Loucy (cell line): Measurements from ENCODE around the gene MYH6.
"Not testable (repeated sequence)": the region's sequence is repeated elsewhere in the genome, so short reads cannot be mapped to it uniquely, and the experiment has no call there.

ENCODE experiments used
- H2AFZ ChIP-seq: fragments of 200-600 bp; sonication (generic); 2 replicates; pipeline ENCODE4 v1.6.0; 2016; ENCODE audit warnings: antibody characterized with exemption, mild to moderate bottlenecking, low read length, moderate library complexity
- H3F3A ChIP-seq: fragments of 200-600 bp; 2 replicates; pipeline ENCODE4 v1.6.0; 2016; ENCODE audit warnings: antibody characterized with exemption, low read depth, mild to moderate bottlenecking
- H3K27me3 ChIP-seq: fragments of 200-600 bp; sonication (generic); 2 replicates; pipeline ENCODE4 v1.6.1; 2014; ENCODE audit warnings: low read length, mild to moderate bottlenecking; ENCODE audit not compliant: insufficient read depth, poor library complexity, severe bottlenecking
- H3K36me3 ChIP-seq: fragments of 200-600 bp; sonication (generic); 2 replicates; pipeline ENCODE4 v1.6.1; 2016; ENCODE audit warnings: low read length; ENCODE audit not compliant: insufficient read depth
- H3K4me1 ChIP-seq: fragments of 200-600 bp; sonication (generic); 2 replicates; pipeline ENCODE4 v1.5.1; 2014; ENCODE audit warnings: low read length, mild to moderate bottlenecking; ENCODE audit not compliant: insufficient read depth, poor library complexity, severe bottlenecking
- H3K4me2 ChIP-seq: fragments of 200-600 bp; sonication (generic); 2 replicates; pipeline ENCODE4 v1.6.0; 2014; ENCODE audit warnings: antibody characterized with exemption, low read length, low read depth, mild to moderate bottlenecking; ENCODE audit not compliant: poor library complexity, severe bottlenecking
- H3K4me3 ChIP-seq: fragments of 200-600 bp; sonication (generic); 2 replicates; pipeline ENCODE4 v1.5.1; 2014; ENCODE audit warnings: low read length, mild to moderate bottlenecking, mixed read lengths; ENCODE audit not compliant: poor library complexity, severe bottlenecking
- H3K79me2 ChIP-seq: fragments of 200-600 bp; sonication (generic); 2 replicates; pipeline ENCODE4 v1.6.1; 2014; ENCODE audit warnings: low read length; ENCODE audit not compliant: insufficient read depth
- H3K9ac ChIP-seq: fragments of 200-600 bp; sonication (generic); 2 replicates; pipeline ENCODE4 v1.6.0; 2014; ENCODE audit warnings: mild to moderate bottlenecking, low read depth, low read length, moderate library complexity; ENCODE audit not compliant: poor library complexity, severe bottlenecking
- H3K9me2 ChIP-seq: fragments of 200-600 bp; sonication (generic); replicated peaks from 2 replicates; pipeline ENCODE4 v1.6.1; 2016; ENCODE audit warnings: low read depth, low read length, mixed read lengths
- H3K9me3 ChIP-seq: fragments of 200-600 bp; sonication (generic); 2 replicates; pipeline ENCODE4 v1.6.1; 2014; ENCODE audit warnings: mild to moderate bottlenecking, antibody characterized with exemption, low read length, low read depth; ENCODE audit not compliant: insufficient read depth
- H4K20me1 ChIP-seq: fragments of 200-600 bp; sonication (generic); 2 replicates; pipeline ENCODE4 v1.6.0; 2014; ENCODE audit warnings: antibody characterized with exemption, low read length, mild to moderate bottlenecking; ENCODE audit not compliant: insufficient read depth, poor library complexity, severe bottlenecking
- CTCF ChIP-seq: fragments of 200-600 bp; sonication (generic); conservative IDR thresholded peaks from 2 replicates; pipeline ENCODE4 v1.5.1; 2014; ENCODE audit warnings: mild to moderate bottlenecking, antibody characterized with exemption, low read length
- EZH2phosphoT487 ChIP-seq: fragments of 200-600 bp; IDR thresholded peaks from 2 replicates; pipeline ENCODE4 v1.6.1; 2018; ENCODE audit warnings: antibody characterized with exemption, mild to moderate bottlenecking, moderate library complexity, borderline replicate concordance

The MYH6 gene

GRCh38 chr14:23402296-23403138 lies 5.6 kb downstream of the MYH6 start:
- TF ChIP-seq CTCF, result no peak
- TF ChIP-seq EZH2phosphoT487, result no peak
- no peaks in the 10 kb centered on the region for H3K9me3 ChIP-seq
- H3K4me1 ChIP-seq, result no peaks in the 10 kb centered on the region
- no peaks in the 10 kb centered on the region for H3K79me2 ChIP-seq
- H3K27me3 ChIP-seq, result no peaks in the 10 kb centered on the region
- no peak overlapping the region for H3K9ac ChIP-seq
- no peak overlapping the region for H3K4me2 ChIP-seq
- H3K9me2 ChIP-seq, result no peaks in the 10 kb centered on the region
- no peaks in the 10 kb centered on the region for H3F3A ChIP-seq
- no peak overlapping the region for H2AFZ ChIP-seq
- no peaks in the 10 kb centered on the region for H4K20me1 ChIP-seq
- no peak overlapping the region for H3K4me3 ChIP-seq
- H3K36me3 ChIP-seq, result no peaks in the 10 kb centered on the region

GRCh38 chr14:23401291-23401690 lies 6.8 kb downstream of the MYH6 start:
- no peaks in the 10 kb centered on the region for H3K36me3 ChIP-seq
- TF ChIP-seq CTCF (no peak), EZH2phosphoT487 (no peak)
- H3K9me3 ChIP-seq, result no peaks in the 10 kb centered on the region
- H3K79me2 ChIP-seq, result no peaks in the 10 kb centered on the region
- no peaks in the 10 kb centered on the region for H3K4me1 ChIP-seq
- no peaks in the 10 kb centered on the region for H3F3A ChIP-seq
- no peak overlapping the region for H3K4me3 ChIP-seq
- H2AFZ ChIP-seq, result no peak overlapping the region
- no peaks in the 10 kb centered on the region for H4K20me1 ChIP-seq
- H3K9ac ChIP-seq, result no peak overlapping the region
- H3K9me2 ChIP-seq, result no peaks in the 10 kb centered on the region
- no peaks in the 10 kb centered on the region for H3K27me3 ChIP-seq
- no peak overlapping the region for H3K4me2 ChIP-seq

- H3K9me2 ChIP-seq, H3K79me2 ChIP-seq, H4K20me1 ChIP-seq, H3K36me3 ChIP-seq, H3K27me3 ChIP-seq, H3K4me2 ChIP-seq, H3K4me3 ChIP-seq, H3K9ac ChIP-seq, H3K4me1 ChIP-seq, H3K9me3 ChIP-seq, H3F3A ChIP-seq, H2AFZ ChIP-seq: not testable (repeated sequence)
Measured at GRCh38 chr14:23400496-23401149, 7.5 kb downstream of the MYH6 start.
